B cell (primary cell): ENCODE results near the gene PHACTR3. TPM values are rescaled to one million over a fixed set of nuclear protein-coding genes. Genes with fewer than 3 reads are reported as not detected.

Experiments used
- ATAC-seq: fragments of 200-7000 bp; cut with Tn5 transposase; one replicate; pipeline ENCODE4 v1.10.0; 2021; ENCODE audit warnings: low read depth, mild to moderate bottlenecking, moderate number of reproducible peaks, moderate library complexity
- CTCF ChIA-PET: fragments of 350-600 bp; sonication (Branson Sonifier 250); formaldehyde crosslinking; loops from one replicate; lab custom pipeline; 2021; ENCODE audit warnings: antibody characterized with exemption, inconsistent platforms; lab: Charles Lee
- POLR2A ChIA-PET: fragments of 350-600 bp; sonication (Branson Sonifier 250); formaldehyde crosslinking; loops from one replicate; lab custom pipeline; 2021; ENCODE audit warnings: antibody characterized with exemption; lab: Charles Lee
- DNase-seq: peaks from one replicate; pipeline ENCODE4 v3.0.0; 2013
- H2AFZ ChIP-seq: 2 replicates; pipeline ENCODE4 v1.6.1; 2012; ENCODE audit warnings: mild to moderate bottlenecking, low read depth, low read length; ENCODE audit not compliant: insufficient read depth, poor library complexity, severe bottlenecking
- H3K27ac ChIP-seq, 2 donors: 1 replicate in 1 of 2; 2 replicates in 1 of 2; pipeline ENCODE4 v1.5.1; 2012 to 2013; ENCODE audit warnings: low read length in 2 of 2, mild to moderate bottlenecking in 2 of 2, moderate library complexity in 1 of 2
- H3K27me3 ChIP-seq, 4 experiments: fragments of 200-600 bp in 1 of 4; sonication (generic) in 1 of 4; replicated peaks in 1 of 4; 1 replicate in 2 of 4; 2 replicates in 2 of 4; pipeline versions ENCODE4 v1.6.1 to v1.7.0; 2013 to 2016; ENCODE audit warnings: low read length in 3 of 4, mild to moderate bottlenecking in 2 of 4, mixed read lengths in 1 of 4, moderate library complexity in 1 of 4; ENCODE audit not compliant: insufficient read depth in 4 of 4, control insufficient read depth in 3 of 4; ENCODE audit errors: control extremely low read depth in 1 of 4
- H3K36me3 ChIP-seq, 2 experiments: replicated peaks in 1 of 2; 1 replicate in 1 of 2; 2 replicates in 1 of 2; pipeline versions ENCODE4 v1.6.1 to v1.7.1; 2013; ENCODE audit warnings: low read length in 1 of 2; ENCODE audit not compliant: insufficient read depth in 2 of 2, control insufficient read depth in 1 of 2; ENCODE audit errors: control extremely low read depth in 1 of 2, extremely low read depth in 1 of 2
- H3K4me1 ChIP-seq, 2 donors: fragments of 200-600 bp in 1 of 2; sonication (generic) in 1 of 2; 1 replicate in 1 of 2; 2 replicates in 1 of 2; pipeline versions ENCODE4 v1.5.1 to v1.6.1; 2013 to 2017; ENCODE audit warnings: low read length in 2 of 2; ENCODE audit not compliant: control insufficient read depth in 2 of 2, insufficient read depth in 2 of 2
- H3K4me2 ChIP-seq: replicated peaks from 2 replicates; pipeline ENCODE3; 2012; ENCODE audit warnings: mild to moderate bottlenecking, low read depth, low read length; ENCODE audit not compliant: poor library complexity, severe bottlenecking
- H3K4me3 ChIP-seq, 5 experiments: fragments of 200-600 bp in 1 of 5; sonication (generic) in 1 of 5; 1 replicate in 3 of 5; 2 replicates in 2 of 5; pipeline versions ENCODE4 v1.5.1 to v1.7.0; 2011 to 2016; ENCODE audit warnings: low read length in 4 of 5, mild to moderate bottlenecking in 4 of 5, low read depth in 2 of 5, control low read depth in 1 of 5, moderate library complexity in 1 of 5; ENCODE audit not compliant: insufficient read depth in 1 of 5; ENCODE audit errors: control extremely low read depth in 1 of 5, extremely low read depth in 1 of 5
- H3K79me2 ChIP-seq: fragments of 200-600 bp; sonication (generic); one replicate; pipeline ENCODE4 v1.6.0; 2016; ENCODE audit warnings: low read length; ENCODE audit not compliant: control insufficient read depth, insufficient read depth
- H3K9ac ChIP-seq: fragments of 200-600 bp; sonication (generic); 2 replicates; pipeline ENCODE4 v1.6.1; 2017; ENCODE audit warnings: mild to moderate bottlenecking, low read length, moderate library complexity
- H3K9me3 ChIP-seq, 3 donors: one replicate each; pipeline versions ENCODE4 v1.6.1 to v1.7.1; 2013; ENCODE audit warnings: low read length in 2 of 3; ENCODE audit not compliant: control insufficient read depth in 2 of 3, insufficient read depth in 1 of 3; ENCODE audit errors: control extremely low read depth in 1 of 3
- H4K20me1 ChIP-seq: 2 replicates; pipeline ENCODE4 v1.6.0; 2012; ENCODE audit warnings: mild to moderate bottlenecking, low read length; ENCODE audit not compliant: insufficient read depth, control insufficient read depth, poor library complexity, severe bottlenecking
- H3K27ac Mint-ChIP-seq: one replicate; pipeline ENCODE4 v1.8.0; 2021; ENCODE audit warnings: mixed read lengths
- H3K27me3 Mint-ChIP-seq: one replicate; pipeline ENCODE4 v1.8.0; 2021; ENCODE audit warnings: mixed read lengths
- H3K4me1 Mint-ChIP-seq: one replicate; pipeline ENCODE4 v1.8.0; 2021; ENCODE audit warnings: mixed read lengths
- H3K4me3 Mint-ChIP-seq: one replicate; pipeline ENCODE4 v1.8.0; 2021; ENCODE audit warnings: mixed read lengths
- H3K9me3 Mint-ChIP-seq: one replicate; pipeline ENCODE4 v1.8.0; 2022; ENCODE audit warnings: mixed read lengths; ENCODE audit not compliant: insufficient read depth
- EZH2 ChIP-seq: IDR thresholded peaks from 2 replicates; pipeline ENCODE4 v1.6.1; 2012; ENCODE audit warnings: borderline replicate concordance, low read depth, mild to moderate bottlenecking, moderate library complexity, low read length; ENCODE audit not compliant: insufficient read depth, poor library complexity, severe bottlenecking
- WGBS: methylation state at CpG from one replicate; pipeline ENCODE4 v1.1.5; 2013; ENCODE audit warnings: missing lambda C conversion rate; ENCODE audit not compliant: insufficient coverage; 5-methylcytosine and 5-hydroxymethylcytosine counted together
- intact Hi-C: fragments of 100-400 bp; cut with micrococcal nuclease; formaldehyde crosslinking; loops from one replicate; pipeline ENCODE4 v1.10.0; 2022
- polyA plus RNA-seq: library from polyadenylated mRNA; depleted of rRNA; stranded (reverse); fragments of >200 nt; gene quantifications from 2 replicates; pipeline ENCODE4 v1.2.3, GENCODE V29; 2012
- total RNA-seq, 2 donors: library from RNA; stranded (reverse); fragments of 120-200 nt in 1 of 2; gene quantifications; 1 replicate in 1 of 2; 2 replicates in 1 of 2; pipeline versions ENCODE4 v1.2.3 to v1.2.4, GENCODE V29; 2013 to 2022
- TF ChIP-seq, protein P1 (sequence below): fragments of 200-600 bp; IDR thresholded peaks from one replicate; pipeline ENCODE4 v1.8.0; 2022; ENCODE audit warnings: antibody characterized with exemption, mild to moderate bottlenecking

PHACTR3 gene
- total and polyA plus RNA-seq, 2 donors (not counting 1 experiment from before 2014, with no cell fraction given) = not detected

DNA sequence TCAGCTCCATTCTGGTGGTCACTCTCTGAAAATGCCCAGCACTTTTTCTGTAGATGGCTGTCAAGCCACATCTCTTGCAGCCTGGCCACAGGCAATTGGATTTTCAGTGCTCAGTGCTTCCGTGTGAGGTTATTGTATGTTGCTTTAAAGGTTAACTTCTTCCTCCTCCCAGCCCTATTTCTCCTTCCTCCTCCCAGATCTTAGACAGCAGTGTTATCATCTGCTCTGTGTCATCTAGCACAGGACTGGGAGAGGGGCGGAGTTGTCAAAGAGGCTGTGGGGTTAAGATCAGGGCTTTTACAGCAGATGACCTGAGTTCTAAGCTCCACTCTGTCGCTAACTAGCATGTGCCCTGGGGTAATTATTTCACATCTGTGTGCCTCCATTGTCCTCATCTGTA lies 129.0 kb downstream of the PHACTR3 start:
- no peaks in the 10 kb centered on the region for H3K9me3 ChIP-seq
- no peak overlapping the region for H3K27ac ChIP-seq
- no peak overlapping the region for H3K4me3 ChIP-seq
- no peaks in the 10 kb centered on the region for H3K4me1 Mint-ChIP-seq
- no peaks in the 10 kb centered on the region for H3K4me1 ChIP-seq
- H2AFZ ChIP-seq = no peak overlapping the region
- CTCF ChIA-PET = no interaction called here
- no peak overlapping the region for H3K4me3 Mint-ChIP-seq
- intact Hi-C loops = no loop called here
- H3K27ac Mint-ChIP-seq = no peak overlapping the region
- no peaks in the 10 kb centered on the region for H3K36me3 ChIP-seq
- no peak for TF ChIP-seq EZH2
- TF ChIP-seq, protein P1, sequence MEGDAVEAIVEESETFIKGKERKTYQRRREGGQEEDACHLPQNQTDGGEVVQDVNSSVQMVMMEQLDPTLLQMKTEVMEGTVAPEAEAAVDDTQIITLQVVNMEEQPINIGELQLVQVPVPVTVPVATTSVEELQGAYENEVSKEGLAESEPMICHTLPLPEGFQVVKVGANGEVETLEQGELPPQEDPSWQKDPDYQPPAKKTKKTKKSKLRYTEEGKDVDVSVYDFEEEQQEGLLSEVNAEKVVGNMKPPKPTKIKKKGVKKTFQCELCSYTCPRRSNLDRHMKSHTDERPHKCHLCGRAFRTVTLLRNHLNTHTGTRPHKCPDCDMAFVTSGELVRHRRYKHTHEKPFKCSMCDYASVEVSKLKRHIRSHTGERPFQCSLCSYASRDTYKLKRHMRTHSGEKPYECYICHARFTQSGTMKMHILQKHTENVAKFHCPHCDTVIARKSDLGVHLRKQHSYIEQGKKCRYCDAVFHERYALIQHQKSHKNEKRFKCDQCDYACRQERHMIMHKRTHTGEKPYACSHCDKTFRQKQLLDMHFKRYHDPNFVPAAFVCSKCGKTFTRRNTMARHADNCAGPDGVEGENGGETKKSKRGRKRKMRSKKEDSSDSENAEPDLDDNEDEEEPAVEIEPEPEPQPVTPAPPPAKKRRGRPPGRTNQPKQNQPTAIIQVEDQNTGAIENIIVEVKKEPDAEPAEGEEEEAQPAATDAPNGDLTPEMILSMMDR = no peak
- DNase-seq = no peak
- H4K20me1 ChIP-seq = no peaks in the 10 kb centered on the region
- no peaks in the 10 kb centered on the region for H3K27me3 ChIP-seq
- peaks cover 7% of the 10 kb centered on the region for H3K27me3 Mint-ChIP-seq
- no peak overlapping the region for H3K9ac ChIP-seq
- POLR2A ChIA-PET = no interaction called here
- H3K79me2 ChIP-seq = no peaks in the 10 kb centered on the region
- H3K4me2 ChIP-seq = no peak overlapping the region
- no peak for ATAC-seq
- no peaks in the 10 kb centered on the region for H3K9me3 Mint-ChIP-seq
- WGBS = 89% methylated on average over 2 of the region's 3 CpGs

DNA sequence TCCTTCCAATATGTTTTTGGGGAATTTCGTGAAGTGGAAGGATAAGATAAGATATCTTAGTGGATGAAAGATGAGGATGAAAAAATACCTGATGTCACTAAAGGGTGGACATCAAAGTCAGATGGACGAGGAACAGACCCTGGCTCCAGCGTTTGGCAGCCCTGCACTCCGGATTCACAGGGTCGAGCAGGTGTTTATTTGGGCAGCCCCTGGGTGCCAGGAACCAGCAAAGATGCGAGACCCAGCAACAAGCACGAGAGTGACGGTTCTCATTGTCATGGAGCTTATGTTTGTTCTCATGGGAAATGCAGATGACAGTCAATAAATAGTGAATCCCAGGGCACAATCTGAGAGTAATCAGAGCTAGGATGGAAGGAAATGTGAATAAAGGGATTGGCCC lies 131.1 kb downstream of the PHACTR3 start:
- Histone ChIP-seq H3K9ac (no peak overlapping the region), H3K36me3 (no peaks in the 10 kb centered on the region), H2AFZ (no peak overlapping the region), H3K27me3 (peaks cover 0 to 3% (median 0%) of the 10 kb centered on the region in 4 experiments), H4K20me1 (no peaks in the 10 kb centered on the region), H3K4me2 (no peak overlapping the region), H3K79me2 (no peaks in the 10 kb centered on the region), H3K9me3 (peaks cover 0 to 4% (median 0%) of the 10 kb centered on the region in 3 donors), H3K27ac (no peak overlapping the region), H3K4me1 (no peaks in the 10 kb centered on the region), H3K4me3 (no peak overlapping the region)
- Mint-ChIP-seq H3K27ac (no peak overlapping the region), H3K4me3 (no peak overlapping the region), H3K9me3 (no peaks in the 10 kb centered on the region), H3K27me3 (peaks cover 7% of the 10 kb centered on the region), H3K4me1 (no peaks in the 10 kb centered on the region)
- CTCF ChIA-PET = no interaction called here
- POLR2A ChIA-PET = no interaction called here
- intact Hi-C loops = no loop called here
- TF ChIP-seq EZH2 = no peak
- TF ChIP-seq, protein P1 = no peak
- WGBS = 62% methylated on average over 7 of the region's 8 CpGs
- DNase-seq = no peak
- no peak for ATAC-seq
